Activated B cell treated with CpG ODN at 0.5 μM for 24 hours (primary cell): ENCODE data around the gene RGS8. TPM values are rescaled to one million over a fixed set of nuclear protein-coding genes. Genes with fewer than 3 reads are reported as not detected.

ENCODE experiments used
- ATAC-seq: fragments of 200-7000 bp; cut with Tn5 transposase; one replicate; pipeline ENCODE4 v1.10.0; 2021; ENCODE audit warnings: low read depth, mild to moderate bottlenecking, moderate library complexity
- CTCF ChIA-PET: fragments of 350-600 bp; sonication (Branson Sonifier 250); formaldehyde crosslinking; loops from one replicate; lab custom pipeline; 2021; ENCODE audit warnings: antibody characterized with exemption; lab: Charles Lee
- POLR2A ChIA-PET: fragments of 350-600 bp; sonication (Branson Sonifier 250); formaldehyde crosslinking; loops from one replicate; lab custom pipeline; 2021; ENCODE audit warnings: antibody characterized with exemption; lab: Charles Lee
- DNase-seq: peaks from one replicate; pipeline ENCODE4 v3.0.0; 2022
- H3K27ac Mint-ChIP-seq: one replicate; pipeline ENCODE4 v1.8.0; 2020; ENCODE audit warnings: mixed read lengths
- H3K27me3 Mint-ChIP-seq: one replicate; pipeline ENCODE4 v1.8.0; 2021; ENCODE audit warnings: mixed read lengths
- H3K36me3 Mint-ChIP-seq: one replicate; pipeline ENCODE4 v1.8.0; 2021; ENCODE audit warnings: low read depth, mixed read lengths
- H3K4me1 Mint-ChIP-seq: one replicate; pipeline ENCODE4 v1.8.0; 2021; ENCODE audit warnings: mixed read lengths
- H3K4me3 Mint-ChIP-seq: one replicate; pipeline ENCODE4 v1.8.0; 2020; ENCODE audit warnings: mild to moderate bottlenecking, mixed read lengths
- H3K9me3 Mint-ChIP-seq: one replicate; pipeline ENCODE4 v1.8.0; 2020; ENCODE audit warnings: mixed read lengths
- CTCF ChIP-seq: fragments of 200-600 bp; IDR thresholded peaks from one replicate; pipeline ENCODE4 v1.8.0; 2022; ENCODE audit warnings: antibody characterized with exemption, mild to moderate bottlenecking
- intact Hi-C: fragments of 100-400 bp; cut with micrococcal nuclease; formaldehyde crosslinking; loops from one replicate; pipeline ENCODE4 v1.15.1; 2024
- total RNA-seq: library from RNA; stranded (reverse); gene quantifications from 2 replicates; pipeline ENCODE4 v1.2.3, GENCODE V29; 2022

RGS8 gene
- total RNA-seq, 1 donor from 2014 or later = not detected

- H3K4me1 Mint-ChIP-seq = peaks cover 6% of the 10 kb centered on the region
- intact Hi-C loops = no loop called here
These were observed 1.4 kb downstream of the RGS8 start for GRCh38 chr1:182682898-182683501.

GRCh38 chr1:182682406-182682805, 2.0 kb downstream of the RGS8 start:
- Mint-ChIP-seq H3K27ac (no peak overlapping the region), H3K4me1 (peaks cover 10% of the 10 kb centered on the region), H3K36me3 (no peaks in the 10 kb centered on the region), H3K27me3 (peaks cover 6% of the 10 kb centered on the region), H3K9me3 (no peaks in the 10 kb centered on the region), H3K4me3 (no peak overlapping the region)
- intact Hi-C loops = no loop called here
- no peak for ATAC-seq
- no peak for TF ChIP-seq CTCF
- POLR2A ChIA-PET = no interaction called here
- no peak for DNase-seq
- CTCF ChIA-PET = interaction anchor here (1.4 kb wide), 1 partner anchor 102 kb away, joined by 5 read pairs; no protein-coding TSS in a partner anchor

More at GRCh38 chr1:182682898-182683501, 1.4 kb downstream of the RGS8 start:
- CTCF ChIA-PET = interaction anchor here (1.4 kb wide), 1 partner anchor 101 kb away, joined by 5 read pairs; no protein-coding TSS in a partner anchor
- ATAC-seq = no peak
- Mint-ChIP-seq H3K9me3 (no peaks in the 10 kb centered on the region), H3K36me3 (no peaks in the 10 kb centered on the region), H3K4me3 (no peak overlapping the region), H3K27ac (no peak overlapping the region), H3K27me3 (peaks cover 6% of the 10 kb centered on the region)
- POLR2A ChIA-PET = no interaction called here
- no peak for TF ChIP-seq CTCF
- DNase-seq = no peak

- Mint-ChIP-seq H3K4me3 (no peak overlapping the region), H3K27ac (no peak overlapping the region), H3K9me3 (no peaks in the 10 kb centered on the region), H3K4me1 (peaks cover 19% of the 10 kb centered on the region), H3K36me3 (no peaks in the 10 kb centered on the region), H3K27me3 (peaks cover 6% of the 10 kb centered on the region)
- ATAC-seq (no peak), DNase-seq (no peak)
- CTCF ChIA-PET = interaction anchor here (1.1 to 1.4 kb wide), 2 partner anchors 81 to 103 kb away, joined by 3 to 5 read pairs; no protein-coding TSS in a partner anchor
- TF ChIP-seq CTCF = no peak
- intact Hi-C loops = no loop called here
- POLR2A ChIA-PET = no interaction called here
These were observed 2.8 kb downstream of the RGS8 start for GRCh38 chr1:182681568-182681912.

GRCh38 chr1:182680901-182681567, 3.4 kb downstream of the RGS8 start:
- Mint-ChIP-seq H3K27me3 (peaks cover 6% of the 10 kb centered on the region), H3K4me1 (peaks cover 23% of the 10 kb centered on the region), H3K27ac (no peak overlapping the region), H3K9me3 (no peaks in the 10 kb centered on the region), H3K36me3 (no peaks in the 10 kb centered on the region), H3K4me3 (no peak overlapping the region)
- ATAC-seq = no peak
- POLR2A ChIA-PET = no interaction called here
- CTCF ChIA-PET = interaction anchor here (1.1 kb wide), 1 partner anchor 80 kb away, joined by 3 read pairs; no protein-coding TSS in a partner anchor
- no peak for DNase-seq
- TF ChIP-seq CTCF = no peak
- intact Hi-C loops = no loop called here

GRCh38 chr1:182680408-182680807, 4.0 kb downstream of the RGS8 start:
- intact Hi-C loops = no loop called here
- no peak for TF ChIP-seq CTCF
- Mint-ChIP-seq H3K27ac (no peak overlapping the region), H3K36me3 (no peaks in the 10 kb centered on the region), H3K4me1 (peaks cover 26% of the 10 kb centered on the region), H3K27me3 (peaks cover 8% of the 10 kb centered on the region), H3K9me3 (no peaks in the 10 kb centered on the region), H3K4me3 (no peak overlapping the region)
- ChIA-PET CTCF (interaction anchor here (1.1 kb wide), 1 partner anchor 80 kb away, joined by 3 read pairs; no protein-coding TSS in a partner anchor), POLR2A (no interaction called here)
- no peak for ATAC-seq
- no peak for DNase-seq
